ENCODE results near the gene ACADVL.

GRCh38 chr17:7261379-7262191 lies 41.8 kb downstream of the ACADVL start:
- TF ChIP-seq CTCF (IDR thresholded peaks at IDR 0.05) (no peak), POLR2AphosphoS5 (IDR thresholded peaks at IDR 0.05) (no peak), POLR2A (IDR thresholded peaks at IDR 0.05) (no peak)
